IPS-20b (cell line): ENCODE results near the gene EMILIN2.
"Not testable (repeated sequence)": the region's sequence is repeated elsewhere in the genome, so short reads cannot be mapped to it uniquely, and the experiment has no call there.

Experiments
- H3K27ac ChIP-seq: one replicate; pipeline ENCODE4 v1.5.1; 2013; ENCODE audit warnings: low read length
- H3K27me3 ChIP-seq: 2 replicates; pipeline ENCODE4 v1.6.1; 2013; ENCODE audit warnings: mild to moderate bottlenecking, low read length, inconsistent platforms; ENCODE audit not compliant: insufficient read depth
- H3K36me3 ChIP-seq: 2 replicates; pipeline ENCODE4 v1.6.1; 2013; ENCODE audit warnings: low read depth, mild to moderate bottlenecking, inconsistent platforms, low read length, moderate library complexity; ENCODE audit not compliant: insufficient read depth
- H3K4me1 ChIP-seq: 2 replicates; pipeline ENCODE4 v1.6.1; 2013; ENCODE audit warnings: mild to moderate bottlenecking, control low read depth, inconsistent platforms, low read length, moderate library complexity; ENCODE audit not compliant: insufficient read depth
- H3K4me3 ChIP-seq: 2 replicates; pipeline ENCODE4 v1.5.1; 2013; ENCODE audit warnings: mild to moderate bottlenecking, low read length, inconsistent platforms
- H3K9ac ChIP-seq: 2 replicates; pipeline ENCODE4 v1.6.1; 2013; ENCODE audit warnings: low read depth, mild to moderate bottlenecking, inconsistent platforms, low read length, moderate library complexity
- H3K9me3 ChIP-seq: 2 replicates; pipeline ENCODE4 v1.6.1; 2013; ENCODE audit warnings: mild to moderate bottlenecking, low read depth, low read length, inconsistent platforms; ENCODE audit not compliant: insufficient read depth

Gene EMILIN2

GRCh38 chr18:2847317-2848246 lies 776 bp downstream of the EMILIN2 start:
- Histone ChIP-seq H3K27me3 (peaks cover 59% of the 10 kb centered on the region), H3K9me3 (no peaks in the 10 kb centered on the region), H3K4me1 (peaks cover 3% of the 10 kb centered on the region; the same call in 1 of the 2 replicates), H3K27ac (no peak overlapping the region), H3K4me3 (peak overlapping the region; percentile 78), H3K36me3 (no peaks in the 10 kb centered on the region), H3K9ac (peak overlapping the region; percentile 48; the same call in 1 of the 2 replicates)

GRCh38 chr18:2848247-2849246 lies 1.7 kb downstream of the EMILIN2 start:
- Histone ChIP-seq H3K9me3 (no peaks in the 10 kb centered on the region), H3K27me3 (peaks cover 59% of the 10 kb centered on the region), H3K9ac (no peak overlapping the region), H3K4me3 (peak overlapping the region; percentile 78; the same call in 1 of the 2 replicates), H3K4me1 (peaks cover 3% of the 10 kb centered on the region; the same call in 1 of the 2 replicates), H3K27ac (no peak overlapping the region), H3K36me3 (no peaks in the 10 kb centered on the region)

GRCh38 chr18:2850816-2851215 lies 4.0 kb downstream of the EMILIN2 start:
- H3K9ac ChIP-seq: no peak overlapping the region
- peaks cover 3% of the 10 kb centered on the region; the same call in 1 of the 2 replicates for H3K4me1 ChIP-seq
- no peak overlapping the region for H3K27ac ChIP-seq
- no peaks in the 10 kb centered on the region for H3K9me3 ChIP-seq
- no peak overlapping the region for H3K4me3 ChIP-seq
- peaks cover 39% of the 10 kb centered on the region for H3K27me3 ChIP-seq
- H3K36me3 ChIP-seq: no peaks in the 10 kb centered on the region

GRCh38 chr18:2851771-2852170 lies 5.0 kb downstream of the EMILIN2 start:
- no peaks in the 10 kb centered on the region for H3K9me3 ChIP-seq
- H3K27ac ChIP-seq: no peak overlapping the region
- peaks cover 29% of the 10 kb centered on the region for H3K27me3 ChIP-seq
- H3K9ac ChIP-seq: no peak overlapping the region
- H3K36me3 ChIP-seq: no peaks in the 10 kb centered on the region
- H3K4me1 ChIP-seq: no peaks in the 10 kb centered on the region; the same call in 1 of the 2 replicates
- no peak overlapping the region for H3K4me3 ChIP-seq

GRCh38 chr18:2852460-2852859 lies 5.7 kb downstream of the EMILIN2 start:
- peaks cover 23% of the 10 kb centered on the region for H3K27me3 ChIP-seq
- H3K27ac ChIP-seq, H3K9me3 ChIP-seq, H3K4me1 ChIP-seq, H3K9ac ChIP-seq, H3K36me3 ChIP-seq, H3K4me3 ChIP-seq: not testable (repeated sequence)

- H3K4me3 ChIP-seq: no peak overlapping the region
- H3K27me3 ChIP-seq: peaks cover 14% of the 10 kb centered on the region
- no peak overlapping the region for H3K9ac ChIP-seq
- H3K9me3 ChIP-seq: no peaks in the 10 kb centered on the region
- no peak overlapping the region for H3K27ac ChIP-seq
- H3K36me3 ChIP-seq: no peaks in the 10 kb centered on the region
- no peaks in the 10 kb centered on the region; the same call in 1 of the 2 replicates for H3K4me1 ChIP-seq
These were observed 6.5 kb downstream of the EMILIN2 start for GRCh38 chr18:2853173-2853925.

- Histone ChIP-seq H3K27me3 (peaks cover 7% of the 10 kb centered on the region), H3K36me3 (no peaks in the 10 kb centered on the region), H3K27ac (no peak overlapping the region), H3K4me3 (no peak overlapping the region), H3K9me3 (no peaks in the 10 kb centered on the region), H3K4me1 (no peaks in the 10 kb centered on the region; the same call in 1 of the 2 replicates), H3K9ac (no peak overlapping the region)
These were observed 7.3 kb downstream of the EMILIN2 start for GRCh38 chr18:2853926-2854664.

GRCh38 chr18:2854875-2855274 lies 8.1 kb downstream of the EMILIN2 start:
- Histone ChIP-seq H3K36me3 (no peaks in the 10 kb centered on the region), H3K4me1 (no peaks in the 10 kb centered on the region; the same call in 1 of the 2 replicates), H3K27ac (no peak overlapping the region), H3K4me3 (no peak overlapping the region), H3K27me3 (no peaks in the 10 kb centered on the region; the same call in 1 of the 2 replicates), H3K9me3 (no peaks in the 10 kb centered on the region; the same call in none of the 2 replicates), H3K9ac (no peak overlapping the region)

- Histone ChIP-seq H3K9me3 (no peaks in the 10 kb centered on the region; the same call in none of the 2 replicates), H3K9ac (no peak overlapping the region), H3K4me1 (no peaks in the 10 kb centered on the region; the same call in 1 of the 2 replicates), H3K4me3 (no peak overlapping the region), H3K27me3 (no peaks in the 10 kb centered on the region), H3K36me3 (no peaks in the 10 kb centered on the region), H3K27ac (no peak overlapping the region)
These were observed 8.9 kb downstream of the EMILIN2 start for GRCh38 chr18:2855560-2856350.
